ENCODE measurements around the gene RTP2. TPM values are rescaled to one million over a fixed set of nuclear protein-coding genes. Genes with fewer than 3 reads are reported as not detected.

The RTP2 gene
- total and polyA plus RNA-seq, 10 of the 15 experiments (the other 5 are each of a cell fraction or from before 2014, with no cell fraction given) = not detected

DNA sequence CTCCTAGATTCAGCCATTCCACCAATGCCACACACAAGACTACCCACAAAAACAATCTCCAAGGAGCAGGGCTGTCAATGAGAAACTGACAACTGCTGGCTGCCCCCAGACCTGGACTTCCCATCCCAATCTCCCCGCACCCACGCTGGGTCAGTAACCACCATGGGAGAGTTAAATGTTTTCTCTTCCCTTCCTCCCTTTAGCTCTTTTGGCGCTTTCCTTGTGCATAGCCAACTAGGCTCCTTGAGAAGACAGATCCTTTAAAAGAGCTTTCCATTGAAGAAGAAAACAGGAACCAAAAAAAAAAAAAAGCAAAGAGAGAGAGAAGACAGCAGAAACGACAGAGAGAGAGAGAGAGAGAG lies 34.6 kb upstream of the RTP2 start:
- ATAC-seq = no peak
- FAIRE-seq = no peak
- no peak overlapping the region for H3K9ac ChIP-seq (ENCODE audit: control insufficient read depth, insufficient read depth, low read length)
- no peaks in the 10 kb centered on the region; the same call in 1 of the 2 replicates for H3K4me1 ChIP-seq (ENCODE audit: control insufficient read depth, insufficient read depth, low read length)
- no peak overlapping the region for H3K4me3 ChIP-seq
- H3K79me2 ChIP-seq (ENCODE audit: control insufficient read depth, insufficient read depth, low read length) = no peaks in the 10 kb centered on the region
- H3K4me2 ChIP-seq (ENCODE audit: control insufficient read depth, insufficient read depth) = no peak overlapping the region
- H2AFZ ChIP-seq (ENCODE audit: control insufficient read depth, low read depth, low read length) = no peak overlapping the region
- SMC1A ChIA-PET (ENCODE audit: uncharacterized antibody, unreplicated experiment) = interaction anchor here (0.6 to 1.3 kb wide), 3 partner anchors 10 to 360 kb away, joined by 3 to 5 read pairs (median 4); no protein-coding TSS in a partner anchor
- no peaks in the 10 kb centered on the region for H3K9me3 ChIP-seq (replicated peaks; ENCODE audit: control insufficient read depth, insufficient read depth, low read length)
- WGBS (ENCODE audit: insufficient coverage, insufficient replicate concordance, low lambda C conversion rate, missing lambda C conversion rate) = 0% methylated on average over 3 of the region's 4 CpGs
- H3K36me3 ChIP-seq (ENCODE audit: control insufficient read depth in 2 of 2, insufficient read depth in 2 of 2, low read length in 1 of 2) = no peaks in the 10 kb centered on the region
- RAD21 ChIA-PET (ENCODE audit: unreplicated experiment) = interaction anchor here (7.2 kb wide), 1 partner anchor 1217 kb away, joined by 130 read pairs; no protein-coding TSS in a partner anchor
- intact Hi-C loops (cut with micrococcal nuclease; ENCODE audit: unreplicated experiment) = loop anchor here (10.0 kb wide), 1 partner anchor 1088 kb away; no protein-coding TSS in a partner anchor
- POLR2A ChIA-PET = interaction anchor here (0.6 to 0.7 kb wide), 2 partner anchors 831 to 1208 kb away, joined by 4 to 5 read pairs; no protein-coding TSS in a partner anchor
- no peak overlapping the region for H3K27ac ChIP-seq (ENCODE audit: control insufficient read depth, insufficient read depth)
- no peaks in the 10 kb centered on the region for H4K20me1 ChIP-seq (ENCODE audit: control insufficient read depth, insufficient read depth)
- BruUV-seq (replicated peaks) = no TSS peak
- DNase-seq (ENCODE audit: low read depth, low spot score) = no peak
- peaks cover 8 to 16% of the 10 kb centered on the region in 2 experiments for H3K27me3 ChIP-seq (replicated peaks in 1 of 2; ENCODE audit: control insufficient read depth in 2 of 2, insufficient read depth in 2 of 2, low read length in 1 of 2)
- CTCF ChIA-PET = interaction anchor here (1.1 to 9.7 kb wide), 3 partner anchors 10 to 1220 kb away, joined by 4 to 437 read pairs (median 8); no protein-coding TSS in a partner anchor
- in situ Hi-C loops (cut with MboI) = loop anchor here (5.0 kb wide), 2 partner anchors 1305 to 1410 kb away; no protein-coding TSS in a partner anchor
- TF ChIP-seq HDAC6 (IDR thresholded peaks at IDR 0.05; ENCODE audit: unreplicated experiment) (no peak), CEBPZ (IDR thresholded peaks at IDR 0.05; ENCODE audit: low read depth, low read length) (no peak), SREBF2 (IDR thresholded peaks at IDR 0.05; ENCODE audit: low read length) (no peak), PML (IDR thresholded peaks at IDR 0.05; ENCODE audit: low read length) (no peak), NFYA (IDR thresholded peaks at IDR 0.05; ENCODE audit: borderline replicate concordance, low read depth, low read length) (no peak), BMI1 (IDR thresholded peaks at IDR 0.05; ENCODE audit: borderline replicate concordance) (no peak), KLF5 (IDR thresholded peaks at IDR 0.05; ENCODE audit: partially characterized antibody) (no peak), SUZ12 (IDR thresholded peaks at IDR 0.05; ENCODE audit: unreplicated experiment) (no peak), CHD2 (IDR thresholded peaks at IDR 0.05; ENCODE audit: borderline replicate concordance, low read depth, low read length) (no peak), CBX3 (IDR thresholded peaks at IDR 0.05; ENCODE audit: borderline replicate concordance, low read depth) (no peak), SMARCA5 (IDR thresholded peaks at IDR 0.05) (no peak)
- TF ChIP-seq, protein P1, sequence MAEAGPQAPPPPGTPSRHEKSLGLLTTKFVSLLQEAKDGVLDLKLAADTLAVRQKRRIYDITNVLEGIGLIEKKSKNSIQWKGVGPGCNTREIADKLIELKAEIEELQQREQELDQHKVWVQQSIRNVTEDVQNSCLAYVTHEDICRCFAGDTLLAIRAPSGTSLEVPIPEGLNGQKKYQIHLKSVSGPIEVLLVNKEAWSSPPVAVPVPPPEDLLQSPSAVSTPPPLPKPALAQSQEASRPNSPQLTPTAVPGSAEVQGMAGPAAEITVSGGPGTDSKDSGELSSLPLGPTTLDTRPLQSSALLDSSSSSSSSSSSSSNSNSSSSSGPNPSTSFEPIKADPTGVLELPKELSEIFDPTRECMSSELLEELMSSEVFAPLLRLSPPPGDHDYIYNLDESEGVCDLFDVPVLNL (IDR thresholded peaks at IDR 0.05; ENCODE audit: low read depth, low read length) = no peak
- TF ChIP-seq, protein P2, sequence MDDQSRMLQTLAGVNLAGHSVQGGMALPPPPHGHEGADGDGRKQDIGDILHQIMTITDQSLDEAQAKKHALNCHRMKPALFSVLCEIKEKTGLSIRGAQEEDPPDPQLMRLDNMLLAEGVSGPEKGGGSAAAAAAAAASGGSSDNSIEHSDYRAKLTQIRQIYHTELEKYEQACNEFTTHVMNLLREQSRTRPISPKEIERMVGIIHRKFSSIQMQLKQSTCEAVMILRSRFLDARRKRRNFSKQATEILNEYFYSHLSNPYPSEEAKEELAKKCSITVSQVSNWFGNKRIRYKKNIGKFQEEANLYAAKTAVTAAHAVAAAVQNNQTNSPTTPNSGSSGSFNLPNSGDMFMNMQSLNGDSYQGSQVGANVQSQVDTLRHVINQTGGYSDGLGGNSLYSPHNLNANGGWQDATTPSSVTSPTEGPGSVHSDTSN (IDR thresholded peaks at IDR 0.05; ENCODE audit: insufficient replicate concordance, low read depth, low read length) = no peak
- TF ChIP-seq, protein P3, sequence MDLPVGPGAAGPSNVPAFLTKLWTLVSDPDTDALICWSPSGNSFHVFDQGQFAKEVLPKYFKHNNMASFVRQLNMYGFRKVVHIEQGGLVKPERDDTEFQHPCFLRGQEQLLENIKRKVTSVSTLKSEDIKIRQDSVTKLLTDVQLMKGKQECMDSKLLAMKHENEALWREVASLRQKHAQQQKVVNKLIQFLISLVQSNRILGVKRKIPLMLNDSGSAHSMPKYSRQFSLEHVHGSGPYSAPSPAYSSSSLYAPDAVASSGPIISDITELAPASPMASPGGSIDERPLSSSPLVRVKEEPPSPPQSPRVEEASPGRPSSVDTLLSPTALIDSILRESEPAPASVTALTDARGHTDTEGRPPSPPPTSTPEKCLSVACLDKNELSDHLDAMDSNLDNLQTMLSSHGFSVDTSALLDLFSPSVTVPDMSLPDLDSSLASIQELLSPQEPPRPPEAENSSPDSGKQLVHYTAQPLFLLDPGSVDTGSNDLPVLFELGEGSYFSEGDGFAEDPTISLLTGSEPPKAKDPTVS (IDR thresholded peaks at IDR 0.05; ENCODE audit: low read depth, low read length) = no peak

Data from GM12878 (cell line).